Karpas-422 (cell line): ENCODE results near the gene RXFP4. TPM values are rescaled to one million over a fixed set of nuclear protein-coding genes. Genes with fewer than 3 reads are reported as not detected.

Experiments used
- DNase-seq: peaks from one replicate; pipeline ENCODE4 v3.0.0-alpha.2; 2015
- H2AFZ ChIP-seq: fragments of 200-600 bp; sonication (generic); 2 replicates; pipeline ENCODE4 v1.6.1; 2014; ENCODE audit warnings: antibody characterized with exemption, low read length, mixed read lengths
- H3K27ac ChIP-seq: fragments of 200-600 bp; sonication (generic); 2 replicates; pipeline ENCODE4 v1.5.1; 2014; ENCODE audit warnings: mild to moderate bottlenecking, low read length, moderate library complexity
- H3K27me3 ChIP-seq: fragments of 200-600 bp; sonication (generic); 2 replicates; pipeline ENCODE4 v1.6.1; 2014; ENCODE audit warnings: low read length, mixed read lengths
- H3K36me3 ChIP-seq: fragments of 200-600 bp; sonication (generic); 2 replicates; pipeline ENCODE4 v1.6.1; 2014; ENCODE audit warnings: low read length, mixed read lengths; ENCODE audit not compliant: insufficient read depth
- H3K4me1 ChIP-seq: fragments of 200-600 bp; sonication (generic); 2 replicates; pipeline ENCODE4 v1.6.1; 2014; ENCODE audit warnings: mild to moderate bottlenecking, low read length, mixed read lengths
- H3K4me2 ChIP-seq: fragments of 200-600 bp; sonication (generic); 2 replicates; pipeline ENCODE4 v1.6.1; 2014; ENCODE audit warnings: low read length, low read depth, mild to moderate bottlenecking; ENCODE audit not compliant: poor library complexity, severe bottlenecking
- H3K4me3 ChIP-seq: fragments of 200-600 bp; sonication (generic); 2 replicates; pipeline ENCODE4 v1.5.1; 2014; ENCODE audit warnings: mild to moderate bottlenecking, antibody characterized with exemption, low read length, mixed read lengths
- H3K79me2 ChIP-seq: fragments of 200-600 bp; sonication (generic); 2 replicates; pipeline ENCODE4 v1.6.1; 2014; ENCODE audit warnings: mild to moderate bottlenecking, low read length, mixed read lengths
- H3K9ac ChIP-seq: fragments of 200-600 bp; sonication (generic); 2 replicates; pipeline ENCODE4 v1.6.0; 2014; ENCODE audit warnings: low read length
- H3K9me2 ChIP-seq: fragments of 200-600 bp; sonication (generic), shearing (Covaris generic); replicated peaks from 2 replicates; pipeline ENCODE4 v1.6.0; 2014; ENCODE audit warnings: mild to moderate bottlenecking, low read length, moderate library complexity; ENCODE audit not compliant: insufficient read depth
- H3K9me3 ChIP-seq: fragments of 300-700, 200-600 bp; sonication (generic); 2 replicates; pipeline ENCODE4 v1.6.1; 2014; ENCODE audit warnings: low read length, mixed read lengths
- H4K20me1 ChIP-seq: fragments of 200-600 bp; sonication (generic); 2 replicates; pipeline ENCODE4 v1.6.1; 2014; ENCODE audit warnings: mild to moderate bottlenecking, antibody characterized with exemption, low read length, low read depth; ENCODE audit not compliant: insufficient read depth
- small RNA-seq: library from RNA; depleted of rRNA; stranded (forward); fragments of <200 nt; gene quantifications from one replicate; pipeline ENCODE3, GENCODE V24; 2014
- total RNA-seq: library from RNA; depleted of rRNA; stranded (reverse); fragments of >200 nt; shearing (Covaris generic); gene quantifications from 2 replicates; pipeline ENCODE4 v1.2.3, GENCODE V29; 2014; ENCODE audit warnings: low replicate concordance; rRNA removed

RXFP4 gene
- total RNA-seq, 1 experiment from 2014 or later, result not detected

GRCh38 chr1:155989242-155990004 is 48.0 kb downstream of the RXFP4 start:
- H2AFZ ChIP-seq, result peak overlapping the region; percentile 86; the same call in 1 of the 2 replicates
- H3K4me3 ChIP-seq, result peak overlapping the region; percentile 51; the same call in 1 of the 2 replicates
- no peaks in the 10 kb centered on the region for H3K9me2 ChIP-seq
- peak overlapping the region; percentile 45 for H3K4me2 ChIP-seq
- H3K36me3 ChIP-seq, result no peaks in the 10 kb centered on the region
- no peaks in the 10 kb centered on the region for H3K27me3 ChIP-seq
- H3K27ac ChIP-seq, result no peak overlapping the region
- peak overlapping the region; percentile 52 for H3K9ac ChIP-seq
- peaks cover 11% of the 10 kb centered on the region for H3K4me1 ChIP-seq
- no peaks in the 10 kb centered on the region for H3K9me3 ChIP-seq
- no peaks in the 10 kb centered on the region for H4K20me1 ChIP-seq
- peak; percentile 93 for DNase-seq
- no peaks in the 10 kb centered on the region for H3K79me2 ChIP-seq

- no peaks in the 10 kb centered on the region for H3K36me3 ChIP-seq
- H3K9me2 ChIP-seq, result no peaks in the 10 kb centered on the region
- no peak overlapping the region; the same call in 1 of the 2 replicates for H2AFZ ChIP-seq
- no peak overlapping the region for H3K27ac ChIP-seq
- H3K79me2 ChIP-seq, result no peaks in the 10 kb centered on the region
- H3K4me3 ChIP-seq, result no peak overlapping the region
- DNase-seq, result peak; percentile 39
- no peaks in the 10 kb centered on the region for H3K27me3 ChIP-seq
- no peaks in the 10 kb centered on the region for H3K9me3 ChIP-seq
- H3K4me2 ChIP-seq, result no peak overlapping the region
- H4K20me1 ChIP-seq, result no peaks in the 10 kb centered on the region
- peaks cover 8% of the 10 kb centered on the region for H3K4me1 ChIP-seq
- H3K9ac ChIP-seq, result no peak overlapping the region
Observed at GRCh38 chr1:155990005-155990739, 48.7 kb downstream of the RXFP4 start.

Small RNAs within 50 kb of the gene (small RNA-seq; reads per million reads assigned to genes)
- gene MIR6738 (not detected), gene RF00015 (not detected), gene SCARNA4 (not detected), gene SNORA80E (152 reads per million, percentile 99 among the genes with 10 or more reads in this experiment)

Other genes starting within 250 kb of the RXFP4 start
- 32.9 and 40.3 TPM in 2 replicates for gene GON4L, start 84.4 kb upstream of the RXFP4 start, total RNA-seq
- gene SYT11, start 82.1 kb upstream of the RXFP4 start, total RNA-seq, result 40.8 and 51.2 TPM in 2 replicates
- 12.2 and 12.8 TPM in 2 replicates for gene RIT1, start 30.3 kb upstream of the RXFP4 start, total RNA-seq
- 42.7 and 63.2 TPM in 2 replicates for gene KHDC4, start 7.2 kb upstream of the RXFP4 start, total RNA-seq
- gene ARHGEF2, start 36.9 kb downstream of the RXFP4 start, total RNA-seq, result 85.1 and 207 TPM in 2 replicates
- gene SSR2, start 79.3 kb downstream of the RXFP4 start, total RNA-seq, result 145 and 205 TPM in 2 replicates
- gene UBQLN4, start 112.2 kb downstream of the RXFP4 start, total RNA-seq, result 29.1 and 37.9 TPM in 2 replicates
- gene LAMTOR2, start 113.1 kb downstream of the RXFP4 start, total RNA-seq, result 106 and 167 TPM in 2 replicates
- not detected in 2 replicates for gene RAB25, start 119.5 kb downstream of the RXFP4 start, total RNA-seq
- 2.3 and 2.5 TPM in 2 replicates for gene MEX3A, start 140.8 kb downstream of the RXFP4 start, total RNA-seq
- 27.5 and 41.6 TPM in 2 replicates for gene LMNA, start 173.1 kb downstream of the RXFP4 start, total RNA-seq
- gene SEMA4A, start 211.9 kb downstream of the RXFP4 start, total RNA-seq, result 46.7 and 66.7 TPM in 2 replicates